Measurements from ENCODE around the gene EPHA2. TPM values are rescaled to one million over a fixed set of nuclear protein-coding genes. Genes with fewer than 3 reads are reported as not detected.

The EPHA2 gene
- total and polyA plus RNA-seq, 8 donors: 4.6 to 200 (median 23.4) TPM

DNA sequence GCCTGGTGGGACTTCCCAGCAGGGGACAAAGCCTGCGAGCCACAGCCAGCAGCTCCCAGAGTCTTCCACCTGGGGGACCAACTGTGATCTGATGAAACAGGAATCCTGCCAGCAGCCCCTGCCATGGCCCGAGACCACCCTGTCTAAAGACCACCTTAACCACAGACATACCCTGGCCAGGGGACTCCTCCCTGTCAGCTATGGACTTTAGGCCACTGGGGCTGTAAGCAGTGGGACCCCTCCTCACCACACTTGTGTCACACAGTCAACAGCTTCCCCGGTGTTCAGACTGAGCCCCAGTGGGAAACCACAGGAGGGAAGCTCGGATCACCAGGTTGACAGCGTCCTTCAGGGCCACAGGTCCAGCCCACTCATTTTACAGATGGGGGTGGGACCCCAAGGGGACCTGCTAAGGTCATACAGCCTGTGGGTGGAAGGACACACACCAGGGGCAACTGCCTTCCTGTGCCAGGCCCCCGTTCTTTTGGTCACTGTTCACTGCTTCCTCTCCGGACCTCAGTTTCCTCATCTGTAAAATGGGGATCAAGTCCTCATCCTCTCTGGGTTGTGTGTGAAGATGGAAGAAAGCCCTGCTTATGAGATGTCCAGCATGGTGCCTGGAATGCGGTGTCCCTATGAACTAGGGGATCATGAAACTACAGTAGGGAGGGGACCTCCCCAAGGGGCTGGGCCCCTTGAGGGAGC lies 11.4 kb downstream of the EPHA2 start:
- Histone ChIP-seq H3K27me3 (no peaks in the 10 kb centered on the region), H3K9me3 (no peaks in the 10 kb centered on the region), H3K4me3 (peak overlapping the region in 3 of 4 donors; percentile 29 to 42 (median 34)), H3K4me1 (peaks cover 67 to 92% (median 74%) of the 10 kb centered on the region in 4 donors), H3K27ac (peak overlapping the region; percentile 85 to 97 (median 89)), H3K36me3 (peaks cover 9 to 34% (median 22%) of the 10 kb centered on the region in 4 donors)
- no peak for DNase-seq
- intact Hi-C loops (cut with DNase I; ENCODE audit: low total_unique reads): no loop called here
- TF ChIP-seq, protein P1, sequence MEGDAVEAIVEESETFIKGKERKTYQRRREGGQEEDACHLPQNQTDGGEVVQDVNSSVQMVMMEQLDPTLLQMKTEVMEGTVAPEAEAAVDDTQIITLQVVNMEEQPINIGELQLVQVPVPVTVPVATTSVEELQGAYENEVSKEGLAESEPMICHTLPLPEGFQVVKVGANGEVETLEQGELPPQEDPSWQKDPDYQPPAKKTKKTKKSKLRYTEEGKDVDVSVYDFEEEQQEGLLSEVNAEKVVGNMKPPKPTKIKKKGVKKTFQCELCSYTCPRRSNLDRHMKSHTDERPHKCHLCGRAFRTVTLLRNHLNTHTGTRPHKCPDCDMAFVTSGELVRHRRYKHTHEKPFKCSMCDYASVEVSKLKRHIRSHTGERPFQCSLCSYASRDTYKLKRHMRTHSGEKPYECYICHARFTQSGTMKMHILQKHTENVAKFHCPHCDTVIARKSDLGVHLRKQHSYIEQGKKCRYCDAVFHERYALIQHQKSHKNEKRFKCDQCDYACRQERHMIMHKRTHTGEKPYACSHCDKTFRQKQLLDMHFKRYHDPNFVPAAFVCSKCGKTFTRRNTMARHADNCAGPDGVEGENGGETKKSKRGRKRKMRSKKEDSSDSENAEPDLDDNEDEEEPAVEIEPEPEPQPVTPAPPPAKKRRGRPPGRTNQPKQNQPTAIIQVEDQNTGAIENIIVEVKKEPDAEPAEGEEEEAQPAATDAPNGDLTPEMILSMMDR (IDR thresholded peaks at IDR 0.05): no peak
- no peak for TF ChIP-seq POLR2A (IDR thresholded peaks at IDR 0.05)
- no peak for TF ChIP-seq EP300 (IDR thresholded peaks at IDR 0.05)
- no peak for TF ChIP-seq POLR2AphosphoS5 (IDR thresholded peaks at IDR 0.05)
- WGBS, 5 donors: 25 to 58% (median 34%) methylated on average over 8 of the region's 8 CpGs

DNA sequence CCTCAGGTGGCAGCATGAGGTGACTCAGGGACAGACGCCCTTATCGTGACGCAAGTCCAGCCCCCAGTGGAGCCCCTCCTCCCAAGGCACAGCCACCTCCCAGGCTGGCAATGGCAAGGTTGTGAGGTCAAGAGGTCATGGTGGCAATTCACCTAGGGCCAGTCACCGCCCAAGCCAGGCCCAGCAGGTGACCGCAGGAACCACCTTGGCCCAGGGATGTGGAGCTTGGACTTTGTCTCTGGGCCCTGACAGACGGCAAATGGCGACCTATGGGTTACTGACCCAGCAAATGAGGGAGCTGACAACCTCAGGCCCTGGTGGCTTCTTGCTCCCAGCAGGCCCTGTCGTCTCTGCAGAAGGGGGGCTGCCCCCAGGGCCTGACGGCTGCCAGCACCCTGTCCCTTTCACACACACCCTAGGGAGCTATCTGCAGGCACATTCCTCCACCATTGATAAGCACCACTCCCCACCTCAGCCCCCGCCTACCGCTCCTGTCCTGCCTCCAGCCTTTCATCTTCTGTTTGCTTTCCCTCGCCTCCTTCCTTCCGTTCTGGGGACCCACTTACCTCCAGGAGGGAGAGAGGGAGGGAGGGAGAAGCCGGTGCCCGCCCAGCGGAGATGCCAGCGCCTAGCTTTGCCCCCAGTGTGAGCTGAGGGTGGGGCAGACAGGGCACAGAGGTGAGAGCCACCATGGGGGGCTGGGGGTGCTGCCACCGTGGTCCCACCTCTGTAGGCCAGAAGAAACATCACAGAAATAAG lies 12.1 kb downstream of the EPHA2 start:
- Histone ChIP-seq H3K9me3 (no peaks in the 10 kb centered on the region), H3K27me3 (no peaks in the 10 kb centered on the region), H3K27ac (peak overlapping the region; percentile 85 to 97 (median 89)), H3K36me3 (peaks cover 1 to 27% (median 14%) of the 10 kb centered on the region in 4 donors), H3K4me3 (peak overlapping the region in 1 of 4 donors; percentile 42), H3K4me1 (peaks cover 70 to 94% (median 78%) of the 10 kb centered on the region in 4 donors)
- DNase-seq: peak; percentile 90 to 95
- TF ChIP-seq POLR2A (IDR thresholded peaks at IDR 0.05): peak in 2 of 4 donors; percentile 47 to 54
- TF ChIP-seq EP300 (IDR thresholded peaks at IDR 0.05): no peak
- TF ChIP-seq POLR2AphosphoS5 (IDR thresholded peaks at IDR 0.05): peak in 2 of 3 donors; percentile 84 to 86
- TF ChIP-seq, protein P1 (IDR thresholded peaks at IDR 0.05): no peak
- WGBS, 5 donors: 33 to 61% (median 38%) methylated on average over 14 to 18 of the region's 18 CpGs
- intact Hi-C loops (cut with DNase I; ENCODE audit: low total_unique reads): no loop called here

DNA sequence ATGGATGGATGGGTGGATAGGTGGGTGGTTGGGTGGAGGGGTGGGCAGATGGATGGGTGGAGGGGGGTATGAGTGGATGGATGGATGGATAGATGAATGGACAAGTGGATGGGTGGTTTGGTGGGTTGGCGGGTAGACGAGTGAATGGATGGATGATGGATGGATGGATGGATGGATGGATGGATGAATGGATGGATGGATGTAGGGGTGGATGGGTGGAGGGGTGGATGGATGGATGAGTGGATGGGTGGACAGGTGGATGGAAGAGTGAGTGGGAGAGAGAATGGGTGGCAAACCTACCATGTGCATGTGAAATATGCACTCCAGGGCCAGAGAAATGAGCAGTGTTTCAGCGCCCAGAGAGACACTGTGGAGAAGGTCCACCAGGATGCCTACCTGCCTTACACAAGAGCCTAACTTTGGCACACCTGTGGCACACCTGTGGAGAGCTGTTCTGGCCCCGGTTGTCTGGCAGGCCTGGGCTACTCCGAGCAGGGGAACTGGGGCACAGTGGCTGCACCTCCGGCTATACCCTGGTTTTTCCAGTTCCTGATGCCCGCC lies 12.8 kb downstream of the EPHA2 start:
- Histone ChIP-seq H3K27me3 (no peaks in the 10 kb centered on the region), H3K27ac (peak overlapping the region; percentile 85 to 97 (median 89)), H3K36me3 (peaks cover 2 to 26% (median 14%) of the 10 kb centered on the region in 4 donors), H3K4me1 (peaks cover 70 to 88% (median 79%) of the 10 kb centered on the region in 4 donors), H3K9me3 (no peaks in the 10 kb centered on the region), H3K4me3 (no peak overlapping the region)
- DNase-seq: no peak
- no peak for TF ChIP-seq POLR2AphosphoS5 (IDR thresholded peaks at IDR 0.05)
- TF ChIP-seq, protein P1 (IDR thresholded peaks at IDR 0.05): no peak
- TF ChIP-seq EP300 (IDR thresholded peaks at IDR 0.05): no peak
- no peak for TF ChIP-seq POLR2A (IDR thresholded peaks at IDR 0.05)
- WGBS, 5 donors: 55 to 80% (median 66%) methylated on average over 7 of the region's 7 CpGs
- intact Hi-C loops (cut with DNase I; ENCODE audit: low total_unique reads): no loop called here

DNA sequence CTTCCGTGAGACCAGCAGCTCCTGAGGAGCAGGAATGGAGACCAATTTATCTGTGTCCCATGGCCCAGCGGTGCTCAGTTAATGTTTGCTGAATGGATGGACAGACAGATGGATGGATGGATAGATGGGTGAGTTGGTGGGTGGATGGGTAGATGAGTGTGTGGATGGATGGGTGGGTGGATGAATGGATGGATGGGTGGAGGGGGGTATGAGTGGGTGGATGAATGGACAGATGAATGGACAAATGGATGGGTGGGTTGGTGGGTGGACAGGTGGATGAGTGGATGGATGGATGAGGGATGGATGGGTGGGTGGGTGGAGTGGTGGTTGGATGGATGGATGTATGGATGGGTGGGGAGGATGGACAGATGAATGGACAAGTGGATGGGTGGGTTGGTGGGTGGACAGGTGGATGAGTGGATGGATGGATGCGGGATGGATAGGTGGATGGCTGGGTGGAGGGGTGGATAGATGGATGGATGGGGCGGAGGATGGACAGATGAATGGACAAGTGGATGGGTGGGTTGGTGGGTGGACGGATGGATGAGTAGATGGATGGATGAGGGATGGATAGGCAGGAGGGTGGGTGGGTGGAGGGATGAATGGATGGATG lies 13.4 kb downstream of the EPHA2 start:
- H3K27me3 ChIP-seq: no peaks in the 10 kb centered on the region
- no peak for TF ChIP-seq EP300 (IDR thresholded peaks at IDR 0.05)
- TF ChIP-seq, protein P1 (IDR thresholded peaks at IDR 0.05): no peak
- no peak for TF ChIP-seq POLR2AphosphoS5 (IDR thresholded peaks at IDR 0.05)
- TF ChIP-seq POLR2A (IDR thresholded peaks at IDR 0.05): no peak
- no peaks in the 10 kb centered on the region for H3K9me3 ChIP-seq
- intact Hi-C loops (cut with DNase I; ENCODE audit: low total_unique reads): no loop called here
- no peak for DNase-seq
- peak overlapping the region in 4 of 5 donors; percentile 88 to 97 (median 90) for H3K27ac ChIP-seq
- WGBS, 5 donors: 78 to 94% (median 93%) methylated on average over 5 of the region's 5 CpGs
- no peak overlapping the region for H3K4me3 ChIP-seq
- peaks cover 8 to 26% (median 15%) of the 10 kb centered on the region in 4 donors for H3K36me3 ChIP-seq
- H3K4me1 ChIP-seq: peaks cover 68 to 82% (median 77%) of the 10 kb centered on the region in 4 donors
